Effector memory CD8-positive, alpha-beta T cell (primary cell): Measurements from ENCODE around the gene CLASRP.
"Not testable (repeated sequence)": the region's sequence is repeated elsewhere in the genome, so short reads cannot be mapped to it uniquely, and the experiment has no call there.

Experiments
- ATAC-seq: fragments of 150-1000 bp; cut with Tn5 transposase; replicated peaks from 2 replicates; pipeline ENCODE4 v1.10.0; 2021; ENCODE audit warnings: mild to moderate bottlenecking, moderate library complexity
- DNase-seq, 3 experiments: peaks; one replicate each; pipeline ENCODE4 v3.0.0; 2021
- H3K27ac Mint-ChIP-seq, 2 donors: one replicate each; pipeline ENCODE4 v1.8.0; 2022; ENCODE audit warnings: mild to moderate bottlenecking in 2 of 2, mixed read lengths in 2 of 2, moderate library complexity in 2 of 2
- H3K27me3 Mint-ChIP-seq, 2 donors: one replicate each; pipeline ENCODE4 v1.8.0; 2022; ENCODE audit warnings: mixed read lengths in 2 of 2
- H3K36me3 Mint-ChIP-seq: one replicate; pipeline ENCODE4 v1.8.0; 2022; ENCODE audit warnings: mild to moderate bottlenecking, moderate library complexity, mixed read lengths; ENCODE audit not compliant: insufficient read depth
- H3K4me1 Mint-ChIP-seq, 2 donors: one replicate each; pipeline ENCODE4 v1.8.0; 2022; ENCODE audit warnings: low read depth in 2 of 2, mixed read lengths in 2 of 2
- H3K4me3 Mint-ChIP-seq, 2 donors: one replicate each; pipeline ENCODE4 v1.8.0; 2022; ENCODE audit warnings: mild to moderate bottlenecking in 2 of 2, mixed read lengths in 2 of 2, moderate library complexity in 2 of 2
- H3K9me3 Mint-ChIP-seq, 2 donors: one replicate each; pipeline ENCODE4 v1.8.0; 2022; ENCODE audit warnings: mixed read lengths in 2 of 2

The CLASRP gene

DNA sequence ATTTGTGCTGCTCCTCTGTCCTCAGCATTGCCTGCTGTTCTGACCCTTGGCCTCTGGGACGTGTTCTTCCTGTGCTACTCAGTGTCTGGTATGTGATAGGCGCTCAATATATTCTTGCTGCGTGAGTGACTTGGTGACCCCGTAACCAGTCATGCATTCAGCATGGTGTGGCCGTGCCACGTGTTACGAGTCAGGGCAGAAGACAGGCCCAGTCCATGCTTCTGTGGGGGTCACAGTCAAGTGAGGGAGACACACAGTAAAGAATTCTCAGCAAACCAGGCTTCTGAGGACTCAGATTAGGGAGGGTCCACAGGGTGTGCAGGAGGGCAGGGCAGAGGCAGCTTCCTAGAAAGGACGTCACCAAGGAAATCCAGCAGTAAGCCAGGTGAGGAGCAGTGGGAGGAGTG is 62.0 kb downstream of the CLASRP start:
- H3K36me3 Mint-ChIP-seq = no peaks in the 10 kb centered on the region
- peaks cover 70 to 71% of the 10 kb centered on the region in 2 donors for H3K4me1 Mint-ChIP-seq
- H3K27me3 Mint-ChIP-seq = no peaks in the 10 kb centered on the region
- peak overlapping the region in 1 of 2 donors; percentile 0 for H3K4me3 Mint-ChIP-seq
- DNase-seq (no peak), ATAC-seq (no peak)
- H3K9me3 Mint-ChIP-seq = no peaks in the 10 kb centered on the region
- H3K27ac Mint-ChIP-seq = no peak overlapping the region

DNA sequence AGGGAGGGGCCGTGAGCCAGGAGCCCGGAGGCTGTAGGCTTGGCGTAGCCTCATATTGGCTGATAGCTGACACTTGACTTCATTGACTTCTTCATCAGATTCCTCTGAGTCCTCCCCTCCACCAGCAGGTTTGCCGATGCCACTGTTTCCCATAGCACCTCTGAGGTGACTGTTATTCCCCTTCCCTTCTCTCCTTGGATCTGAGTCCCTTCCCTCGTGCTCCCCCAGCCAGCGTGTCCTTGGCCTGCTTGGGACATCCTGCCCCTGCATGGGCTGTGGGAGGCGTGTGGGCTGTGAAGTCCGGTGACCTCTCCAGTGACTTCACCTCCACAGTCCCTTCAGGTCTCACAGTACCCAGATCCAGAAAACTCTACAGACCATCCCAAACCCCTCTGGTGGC is 63.0 kb downstream of the CLASRP start:
- peak overlapping the region in 1 of 2 donors; percentile 32 for H3K27ac Mint-ChIP-seq
- no peak overlapping the region for H3K4me3 Mint-ChIP-seq
- H3K9me3 Mint-ChIP-seq = no peaks in the 10 kb centered on the region
- ATAC-seq (no peak), DNase-seq (no peak)
- peaks cover 61 to 62% of the 10 kb centered on the region in 2 donors for H3K4me1 Mint-ChIP-seq
- no peaks in the 10 kb centered on the region for H3K27me3 Mint-ChIP-seq
- H3K36me3 Mint-ChIP-seq = no peaks in the 10 kb centered on the region

DNA sequence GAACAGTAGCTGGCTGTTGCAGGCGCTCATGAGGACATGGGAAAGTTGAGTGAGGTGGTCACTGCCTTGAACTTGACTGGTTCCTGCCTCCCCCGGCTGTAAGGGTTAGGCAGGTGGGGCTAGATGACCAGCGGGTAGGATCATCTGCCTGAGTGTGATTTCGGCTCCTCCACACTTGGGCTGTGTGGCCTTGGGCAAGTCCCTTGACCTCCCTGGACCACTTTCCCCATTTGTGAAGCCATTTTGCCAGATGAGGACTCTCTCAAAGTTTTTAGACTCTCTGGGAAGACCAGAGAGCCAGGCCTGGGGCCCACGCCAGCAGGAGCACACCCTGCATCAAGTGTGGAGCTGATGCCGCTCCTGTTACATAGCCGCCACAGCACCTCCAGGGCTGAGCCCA is 63.6 kb downstream of the CLASRP start:
- H3K36me3 Mint-ChIP-seq = no peaks in the 10 kb centered on the region
- H3K4me3 Mint-ChIP-seq = peak overlapping the region in 1 of 2 donors; percentile 71
- ATAC-seq = no peak
- H3K4me1 Mint-ChIP-seq = peaks cover 54 to 55% of the 10 kb centered on the region in 2 donors
- H3K9me3 Mint-ChIP-seq = no peaks in the 10 kb centered on the region
- DNase-seq = no peak
- H3K27ac Mint-ChIP-seq = peak overlapping the region in 1 of 2 donors; percentile 32
- no peaks in the 10 kb centered on the region for H3K27me3 Mint-ChIP-seq

DNA sequence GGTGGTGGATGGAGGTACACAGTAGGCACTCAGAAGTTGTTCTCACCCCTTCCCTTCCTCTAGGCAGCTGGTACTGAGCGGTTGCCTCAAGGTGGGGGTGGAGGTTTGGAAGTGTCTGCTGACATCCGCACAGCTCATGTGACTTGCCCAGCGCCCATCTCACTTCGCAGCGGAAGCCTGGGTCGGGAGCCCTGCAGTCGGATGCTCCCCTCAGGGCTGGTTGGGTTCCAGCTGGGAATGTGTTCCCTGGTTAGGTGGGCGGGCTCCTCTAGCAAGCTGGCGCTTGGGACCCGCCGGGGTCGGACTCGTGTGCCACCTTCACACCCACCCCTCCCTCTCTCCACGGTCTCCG is 64.3 kb downstream of the CLASRP start:
- no peaks in the 10 kb centered on the region for H3K27me3 Mint-ChIP-seq
- peaks cover 48 to 51% of the 10 kb centered on the region in 2 donors for H3K4me1 Mint-ChIP-seq
- peak overlapping the region; percentile 71 to 75 for H3K4me3 Mint-ChIP-seq
- peak overlapping the region in 1 of 2 donors; percentile 82 for H3K27ac Mint-ChIP-seq
- DNase-seq (peak; percentile 33 to 38 (median 38)), ATAC-seq (peak; percentile 94)
- no peaks in the 10 kb centered on the region for H3K9me3 Mint-ChIP-seq
- H3K36me3 Mint-ChIP-seq = no peaks in the 10 kb centered on the region

DNA sequence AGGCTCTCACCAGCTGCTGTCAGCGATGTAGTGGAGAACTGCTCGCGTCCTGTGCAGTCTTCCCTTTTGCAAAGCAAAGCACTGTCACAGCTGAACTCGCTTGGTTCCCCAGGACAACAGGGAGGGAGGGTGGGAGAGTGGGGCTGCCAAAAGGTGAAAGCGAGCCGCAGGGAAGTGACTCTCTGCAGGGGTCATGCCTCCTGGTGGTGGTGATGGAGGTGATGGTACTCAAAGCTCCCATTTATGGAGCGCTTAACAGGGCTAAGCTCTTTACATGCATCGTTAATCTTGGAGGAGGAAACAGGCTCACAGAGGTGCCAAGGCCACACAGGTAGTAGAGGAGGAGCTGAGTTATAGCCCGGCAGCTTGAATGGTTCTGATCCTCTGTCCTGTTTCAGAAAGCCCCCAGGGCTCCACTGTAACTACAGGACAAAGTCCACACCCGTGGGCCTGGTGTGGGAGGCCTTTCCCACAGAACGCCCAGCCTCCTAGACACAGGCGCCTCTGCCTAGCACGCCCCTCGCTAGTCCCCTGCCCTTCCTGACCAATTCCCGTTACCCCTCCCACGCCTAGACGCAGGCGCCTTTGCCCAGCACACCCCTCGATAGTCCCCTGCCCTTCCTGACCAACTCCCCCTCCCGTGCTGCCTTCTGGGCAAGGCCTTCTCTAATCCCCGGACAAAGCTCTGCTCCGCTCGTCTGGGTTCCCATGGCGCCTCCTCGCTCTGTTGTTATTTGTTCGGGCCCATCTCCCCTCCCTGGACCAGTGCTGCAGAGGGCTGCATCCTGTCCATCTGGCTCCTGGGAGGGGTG is 64.9 kb downstream of the CLASRP start:
- peak; percentile 41 for ATAC-seq
- peaks cover 46 to 57% of the 10 kb centered on the region in 2 donors for H3K4me1 Mint-ChIP-seq
- DNase-seq = no peak
- H3K9me3 Mint-ChIP-seq = no peaks in the 10 kb centered on the region
- H3K27ac Mint-ChIP-seq = peak overlapping the region; percentile 82 to 88
- H3K4me3 Mint-ChIP-seq = peak overlapping the region; percentile 71 to 75
- no peaks in the 10 kb centered on the region for H3K27me3 Mint-ChIP-seq
- H3K36me3 Mint-ChIP-seq = no peaks in the 10 kb centered on the region

DNA sequence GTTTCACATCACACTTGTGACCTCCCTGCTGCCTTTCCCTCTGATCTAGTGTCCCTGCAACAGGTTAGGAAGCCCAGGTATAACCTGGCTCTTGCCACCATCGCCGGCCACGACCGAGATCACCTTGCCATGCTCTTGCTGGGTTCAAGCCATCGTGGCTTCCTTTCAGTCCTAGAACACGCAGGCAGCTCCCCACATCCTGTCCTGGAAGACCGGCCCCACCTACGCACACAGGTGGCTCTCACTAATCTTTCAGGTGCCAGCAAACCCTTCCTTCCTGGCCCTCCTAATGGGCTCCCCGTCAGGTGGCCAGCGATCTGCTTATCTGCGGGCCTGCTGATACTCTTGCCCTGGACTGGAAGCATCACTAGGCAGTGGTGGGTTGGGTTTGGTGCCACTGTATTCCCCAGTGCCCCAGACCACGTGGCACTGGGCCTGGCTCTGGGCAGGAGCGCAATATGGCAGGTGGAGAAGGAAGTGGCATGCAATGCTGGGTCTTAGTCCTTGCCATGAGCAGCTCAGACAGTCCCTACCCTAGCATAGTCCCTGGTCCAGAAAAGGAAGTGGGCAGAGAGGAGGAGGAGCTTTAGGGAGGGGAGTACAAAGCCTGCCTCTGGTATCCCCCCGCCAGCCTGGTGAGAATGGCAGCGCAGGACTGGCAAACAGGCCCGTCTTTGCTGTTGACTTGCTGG is 66.0 kb downstream of the CLASRP start:
- Mint-ChIP-seq H3K4me1 (peaks cover 42 to 62% of the 10 kb centered on the region in 2 donors), H3K4me3 (peak overlapping the region; percentile 71 to 75), H3K27me3 (no peaks in the 10 kb centered on the region), H3K27ac (peak overlapping the region; percentile 82 to 88), H3K36me3 (no peaks in the 10 kb centered on the region), H3K9me3 (no peaks in the 10 kb centered on the region)
- DNase-seq (no peak), ATAC-seq (peak; percentile 21)

DNA sequence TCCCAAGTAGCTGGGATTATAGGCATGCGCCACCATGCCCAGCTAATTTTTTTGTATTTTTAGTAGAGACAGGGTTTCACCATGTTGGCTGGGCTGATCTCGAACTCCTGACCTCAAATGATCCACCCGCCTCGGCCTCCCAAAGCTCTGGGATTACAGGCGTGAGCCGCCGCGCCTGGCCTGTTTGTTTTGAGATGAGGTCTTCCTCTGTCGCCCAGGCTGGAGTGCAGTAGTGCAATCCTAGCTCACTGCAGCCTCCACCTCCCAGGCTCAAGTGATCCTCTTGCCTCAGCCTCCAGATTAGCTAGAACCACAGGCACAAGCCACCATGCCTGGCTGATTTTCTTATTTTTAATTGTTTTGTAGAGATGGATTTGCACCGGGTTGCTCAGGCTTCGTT is 67.5 kb downstream of the CLASRP start:
- not testable (repeated sequence) for H3K9me3 Mint-ChIP-seq, H3K27me3 Mint-ChIP-seq, DNase-seq, ATAC-seq, H3K4me3 Mint-ChIP-seq, H3K36me3 Mint-ChIP-seq
- H3K27ac Mint-ChIP-seq = peak overlapping the region in 1 of 2 donors; percentile 82
- H3K4me1 Mint-ChIP-seq = peaks cover 36 to 56% of the 10 kb centered on the region in 2 donors

DNA sequence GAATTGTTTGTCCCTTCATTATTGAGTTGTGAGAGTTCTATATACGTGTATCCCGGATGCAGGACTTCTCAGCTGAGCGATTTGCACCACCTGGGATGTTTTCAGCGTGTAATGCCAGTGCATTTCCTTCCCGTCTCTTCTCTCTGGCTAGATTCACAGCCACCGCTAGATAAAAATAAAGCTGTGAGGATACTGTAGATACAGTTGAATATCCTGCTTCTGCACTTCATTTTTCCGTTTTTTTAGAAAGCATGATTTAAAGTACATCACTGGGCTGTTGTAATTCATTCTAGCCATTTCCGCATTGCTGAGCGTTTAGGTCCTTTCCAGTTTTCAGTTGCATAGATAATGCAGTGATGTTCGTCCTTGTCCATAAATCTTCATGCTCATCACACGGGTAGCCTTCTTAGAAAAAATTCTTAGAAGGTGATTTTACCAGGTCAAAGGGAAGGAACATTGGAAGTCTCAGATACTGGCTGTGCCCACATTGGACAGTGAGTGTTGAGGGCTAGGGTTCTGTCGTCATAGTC is 68.8 kb downstream of the CLASRP start:
- no peaks in the 10 kb centered on the region for H3K9me3 Mint-ChIP-seq
- H3K27me3 Mint-ChIP-seq = no peaks in the 10 kb centered on the region
- no peak overlapping the region for H3K4me3 Mint-ChIP-seq
- ATAC-seq = no peak
- DNase-seq = no peak
- peaks cover 5% of the 10 kb centered on the region for H3K36me3 Mint-ChIP-seq
- H3K4me1 Mint-ChIP-seq = peaks cover 31 to 49% of the 10 kb centered on the region in 2 donors
- H3K27ac Mint-ChIP-seq = no peak overlapping the region

DNA sequence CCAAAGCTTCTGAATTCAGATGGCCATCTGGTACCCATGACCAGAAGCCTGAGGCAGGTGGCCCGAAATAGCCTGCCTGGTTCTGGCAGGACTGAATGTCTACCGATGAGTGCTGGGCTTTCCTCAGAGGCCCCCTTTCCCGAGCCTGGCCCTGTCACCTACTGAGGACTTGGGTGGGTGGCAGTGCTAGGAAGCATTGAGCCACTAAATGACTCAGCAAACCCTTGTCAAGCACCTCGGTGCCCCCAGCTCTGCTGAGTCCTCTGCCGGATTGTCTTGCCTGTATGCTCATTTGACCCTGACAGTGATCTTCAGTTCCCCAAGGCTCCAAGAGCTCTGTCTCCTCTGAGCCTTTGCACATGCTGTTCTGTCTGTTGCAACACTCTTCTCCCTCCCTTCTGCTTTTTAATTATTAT is 72.0 kb downstream of the CLASRP start:
- ATAC-seq = no peak
- H3K27ac Mint-ChIP-seq = peak overlapping the region in 1 of 2 donors; percentile 25

DNA sequence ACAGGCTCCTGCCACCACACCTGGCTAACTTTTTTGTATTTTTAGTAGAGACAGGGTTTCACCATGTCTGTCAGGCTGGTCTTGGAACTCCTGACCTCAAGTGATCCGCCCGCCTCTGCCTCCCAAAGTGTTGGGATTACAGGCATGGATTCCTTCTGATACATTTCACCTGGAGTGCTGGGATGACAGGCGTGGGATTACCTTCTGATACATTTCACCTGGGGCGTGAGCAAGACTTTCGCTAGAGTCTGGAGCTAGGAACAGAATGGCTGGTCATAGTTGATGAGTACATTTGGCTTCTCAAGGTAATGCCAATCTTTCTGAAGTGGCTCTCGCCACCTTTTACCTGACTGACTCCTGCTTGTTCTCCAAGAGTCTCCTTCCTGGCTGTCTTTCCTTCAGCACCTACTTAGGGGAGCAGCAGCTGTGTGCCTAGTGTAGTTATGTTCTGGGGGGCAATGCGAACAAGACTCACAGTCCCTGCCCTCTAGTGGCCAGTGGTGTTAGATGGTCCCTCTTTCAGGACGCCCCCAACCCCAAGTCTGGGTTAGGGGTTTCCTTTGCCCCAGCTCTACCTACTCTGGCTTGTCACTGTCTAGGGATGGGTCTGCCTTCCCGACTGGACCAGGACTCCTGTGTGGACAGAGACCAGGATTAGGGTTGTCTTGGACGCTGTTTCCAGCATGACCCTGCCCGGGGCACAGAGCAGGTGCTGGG is 73.4 kb downstream of the CLASRP start:
- Mint-ChIP-seq H3K4me3 (no peak overlapping the region), H3K27ac (no peak overlapping the region), H3K9me3 (no peaks in the 10 kb centered on the region), H3K36me3 (peaks cover 5% of the 10 kb centered on the region), H3K27me3 (no peaks in the 10 kb centered on the region), H3K4me1 (peaks cover 28 to 31% of the 10 kb centered on the region in 2 donors)
- DNase-seq (no peak), ATAC-seq (no peak)

More for the DNA sequence above, 72.0 kb downstream of the CLASRP start:
- no peak for DNase-seq
- Mint-ChIP-seq H3K36me3 (peaks cover 5% of the 10 kb centered on the region), H3K4me3 (no peak overlapping the region), H3K27me3 (no peaks in the 10 kb centered on the region), H3K4me1 (peaks cover 14 to 24% of the 10 kb centered on the region in 2 donors), H3K9me3 (no peaks in the 10 kb centered on the region)

DNA sequence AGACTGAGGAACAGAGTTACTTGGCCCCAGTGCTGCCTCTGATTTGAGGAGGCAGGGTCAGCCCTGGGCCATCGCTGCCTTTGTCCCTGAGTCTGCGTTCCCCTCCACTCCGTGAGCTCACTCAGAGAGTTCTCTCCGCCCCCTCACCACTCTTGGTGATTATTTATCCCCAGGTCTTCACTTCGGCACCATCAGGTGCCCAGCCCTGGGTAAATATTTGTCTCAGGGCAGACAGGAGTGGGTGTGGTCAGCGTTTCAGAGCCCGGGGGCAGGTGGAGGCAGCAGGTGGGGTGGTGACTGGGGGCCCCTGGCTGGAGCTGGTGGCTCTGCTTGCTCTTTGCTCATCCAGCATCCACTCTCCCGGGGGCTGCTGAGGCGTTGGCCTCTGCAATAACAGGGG is 74.8 kb downstream of the CLASRP start:
- Mint-ChIP-seq H3K9me3 (no peaks in the 10 kb centered on the region), H3K27me3 (no peaks in the 10 kb centered on the region), H3K27ac (no peak overlapping the region), H3K36me3 (peaks cover 5% of the 10 kb centered on the region), H3K4me3 (no peak overlapping the region), H3K4me1 (peaks cover 31 to 35% of the 10 kb centered on the region in 2 donors)
- DNase-seq (no peak), ATAC-seq (no peak)

DNA sequence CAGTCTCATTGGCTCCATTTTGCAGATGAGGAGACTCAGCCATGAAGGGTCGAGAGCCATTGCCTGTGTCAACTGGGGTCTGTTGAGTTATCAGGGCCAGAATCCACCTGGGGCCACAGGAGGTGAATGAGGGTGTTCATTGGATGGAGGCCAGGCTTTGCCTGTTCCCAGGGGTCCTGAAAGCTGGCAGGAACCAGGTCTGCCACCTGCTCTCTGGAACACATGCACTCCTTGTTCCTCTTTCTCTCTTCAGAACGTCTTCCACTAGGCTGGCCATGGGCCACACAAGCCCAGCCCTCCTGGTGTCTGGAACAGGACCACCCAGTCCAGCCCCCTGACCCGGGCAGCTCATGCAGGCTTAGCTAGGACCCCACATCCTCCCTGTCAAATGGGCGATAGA is 75.3 kb downstream of the CLASRP start:
- no peaks in the 10 kb centered on the region for H3K9me3 Mint-ChIP-seq
- H3K27ac Mint-ChIP-seq = no peak overlapping the region
- peaks cover 5% of the 10 kb centered on the region for H3K36me3 Mint-ChIP-seq
- no peaks in the 10 kb centered on the region for H3K27me3 Mint-ChIP-seq
- H3K4me3 Mint-ChIP-seq = no peak overlapping the region
- ATAC-seq (no peak), DNase-seq (no peak)
- H3K4me1 Mint-ChIP-seq = peaks cover 30 to 37% of the 10 kb centered on the region in 2 donors
